A549 (cell line): ENCODE data around the gene EFHD1. TPM values are rescaled to one million over a fixed set of nuclear protein-coding genes. Genes with fewer than 3 reads are reported as not detected.

Source experiments
- ATAC-seq, 2 experiments: fragments of 200-7000 bp in 1 of 2; fragments of >200 bp in 1 of 2; cut with Nextera tagmentation in 1 of 2; cut with Tn5 transposase in 1 of 2; 3 replicates each; pipeline versions ENCODE4 v1.8.0 to v1.9.1; 2018 to 2020; ENCODE audit warnings: mild to moderate bottlenecking in 1 of 2, moderate library complexity in 1 of 2
- CTCF ChIA-PET: fragments of 300-600 bp; sonication (Branson Sonifier 250); formaldehyde crosslinking; extraction: SDS; loops from one replicate; lab custom pipeline; 2021; ENCODE audit warnings: antibody characterized with exemption, inconsistent platforms; lab: Yijun Ruan, JAX
- POLR2A ChIA-PET: fragments of 350-600 bp; formaldehyde crosslinking; extraction: SDS; loops from one replicate; lab custom pipeline; 2021; ENCODE audit warnings: antibody characterized with exemption, inconsistent platforms; lab: Yijun Ruan, JAX
- DNase-seq, 2 experiments: peaks; one replicate each; pipeline versions ENCODE4 v3.0.0 to v3.0.0-alpha.2; 2011 to 2016; ENCODE audit warnings: low read depth in 1 of 2, low spot score in 1 of 2
- FAIRE-seq: peaks from 2 replicates; lab custom pipeline; 2011; peaks lifted over from hg19 to GRCh38; lab: Jason Lieb, UNC
- H3K27ac ChIP-seq, 2 experiments: fragments of >200 bp; sonication (Bioruptor Twin); formaldehyde crosslinking; 3 replicates each; pipeline ENCODE4 v1.5.1; 2016 to 2017
- H3K4me1 ChIP-seq: fragments of >200 bp; sonication (Bioruptor Twin); formaldehyde crosslinking; 3 replicates; pipeline ENCODE4 v1.6.1; 2016
- H3K4me2 ChIP-seq: fragments of >200 bp; sonication (Bioruptor Twin); formaldehyde crosslinking; 3 replicates; pipeline ENCODE4 v1.6.1; 2016
- H3K4me3 ChIP-seq: fragments of >200 bp; sonication (Bioruptor Twin); formaldehyde crosslinking; 3 replicates; pipeline ENCODE4 v1.5.1; 2016
- H3K9me3 ChIP-seq: fragments of >200 bp; sonication (Bioruptor Twin); formaldehyde crosslinking; 3 replicates; pipeline ENCODE4 v1.6.1; 2016
- BCL3 ChIP-seq: fragments of >200 bp; sonication (Bioruptor Twin); formaldehyde crosslinking; IDR thresholded peaks from 3 replicates; pipeline ENCODE4 v1.6.1; 2016
- CBX2 ChIP-seq: fragments of 200-600 bp; sonication (generic); IDR thresholded peaks from 2 replicates; pipeline ENCODE4 v1.6.1; 2016; ENCODE audit warnings: low read depth, mild to moderate bottlenecking, borderline replicate concordance
- CBX8 ChIP-seq: fragments of 200-600 bp; sonication (generic); IDR thresholded peaks from 2 replicates; pipeline ENCODE4 v1.6.1; 2016
- CEBPB ChIP-seq, 2 experiments: fragments of >200 bp in 1 of 2; sonication (Bioruptor Twin) in 1 of 2; formaldehyde crosslinking in 1 of 2; IDR thresholded peaks; 2 replicates each; pipeline ENCODE4 v1.6.1; 2012 to 2016
- CHD2 ChIP-seq: fragments of 150-350 bp; IDR thresholded peaks from 2 replicates; pipeline ENCODE4 v1.6.1; 2014; ENCODE audit warnings: low read length; ENCODE audit not compliant: partially characterized antibody
- CHD4 ChIP-seq: fragments of 200-600 bp; sonication (generic); IDR thresholded peaks from 2 replicates; pipeline ENCODE4 v1.6.1; 2016; ENCODE audit warnings: antibody characterized with exemption, mild to moderate bottlenecking, borderline replicate concordance
- E2F6 ChIP-seq: IDR thresholded peaks from 2 replicates; pipeline ENCODE4 v1.6.1; 2012; ENCODE audit warnings: low read depth, borderline replicate concordance
- ESRRA ChIP-seq: fragments of 150-350 bp; IDR thresholded peaks from 2 replicates; pipeline ENCODE4 v1.6.1; 2014; ENCODE audit warnings: mild to moderate bottlenecking, low read length, borderline replicate concordance
- FOSL2 ChIP-seq, 2 experiments: fragments of 450-650 bp in 1 of 2; fragments of >200 bp in 1 of 2; sonication (Bioruptor Twin) in 1 of 2; formaldehyde crosslinking; IDR thresholded peaks; 2 replicates each; pipeline versions ENCODE4 v1.5.0 to v1.6.1; 2016 to 2020; ENCODE audit warnings: mild to moderate bottlenecking in 1 of 2, moderate library complexity in 1 of 2
- HDAC2 ChIP-seq: fragments of 200-600 bp; sonication (generic); IDR thresholded peaks from 2 replicates; pipeline ENCODE4 v1.6.1; 2016
- HOXA7 ChIP-seq: fragments of 250-450 bp; sonication (Bioruptor Pico); IDR thresholded peaks from 2 replicates; pipeline ENCODE4 v1.5.0; 2020; ENCODE audit warnings: mild to moderate bottlenecking, moderate library complexity
- HOXB13 ChIP-seq: fragments of 250-450 bp; sonication (Bioruptor Pico); IDR thresholded peaks from 2 replicates; pipeline ENCODE4 v1.5.0; 2020; ENCODE audit warnings: low read depth, mild to moderate bottlenecking, moderate library complexity
- HOXB5 ChIP-seq: fragments of 250-450 bp; sonication (Bioruptor Pico); IDR thresholded peaks from 2 replicates; pipeline ENCODE4 v1.5.0; 2020; ENCODE audit warnings: mild to moderate bottlenecking, moderate library complexity
- KDM5A ChIP-seq: fragments of 200-600 bp; sonication (generic); IDR thresholded peaks from 2 replicates; pipeline ENCODE4 v1.6.1; 2016; ENCODE audit warnings: antibody characterized with exemption, mild to moderate bottlenecking
- MAX ChIP-seq: IDR thresholded peaks from 2 replicates; pipeline ENCODE4 v1.6.1; 2012
- MAZ ChIP-seq: fragments of 150-350 bp; IDR thresholded peaks from 2 replicates; pipeline ENCODE4 v1.6.1; 2014; ENCODE audit warnings: antibody characterized with exemption, low read depth, low read length, borderline replicate concordance
- POLR2A ChIP-seq: IDR thresholded peaks from 2 replicates; pipeline ENCODE4 v1.6.1; 2012; ENCODE audit warnings: mild to moderate bottlenecking, low read length
- POLR2AphosphoS2 ChIP-seq: conservative IDR thresholded peaks from 2 replicates; pipeline ENCODE4 v1.6.1; 2012; ENCODE audit warnings: low read length, improper control_type of control experiment, inconsistent platforms
- RARB ChIP-seq: fragments of 250-450 bp; sonication (Bioruptor Pico); IDR thresholded peaks from 2 replicates; pipeline ENCODE4 v1.8.0; 2021; ENCODE audit warnings: mild to moderate bottlenecking, moderate library complexity
- RCOR1 ChIP-seq: fragments of 150-350 bp; IDR thresholded peaks from 2 replicates; pipeline ENCODE4 v1.6.1; 2014; ENCODE audit warnings: antibody characterized with exemption, low read length, low read depth
- REST ChIP-seq: fragments of 200-600 bp; sonication (generic); IDR thresholded peaks from 2 replicates; pipeline ENCODE4 v1.6.1; 2016; ENCODE audit warnings: antibody characterized with exemption, mild to moderate bottlenecking, moderate library complexity
- RFX5 ChIP-seq: fragments of 450-650 bp; IDR thresholded peaks from 2 replicates; pipeline ENCODE4 v1.7.1; 2014; ENCODE audit warnings: antibody characterized with exemption, mild to moderate bottlenecking, moderate library complexity
- RNF2 ChIP-seq: fragments of 200-600 bp; sonication (generic); IDR thresholded peaks from 2 replicates; pipeline ENCODE4 v1.6.1; 2016; ENCODE audit warnings: low read depth, mild to moderate bottlenecking, antibody characterized with exemption, moderate library complexity, borderline replicate concordance
- SMC3 ChIP-seq: fragments of >200 bp; sonication (Bioruptor Twin); formaldehyde crosslinking; IDR thresholded peaks from 3 replicates; pipeline ENCODE4 v1.6.1; 2018; ENCODE audit warnings: inconsistent platforms
- TP53 ChIP-seq: fragments of 250-450 bp; sonication (Bioruptor Pico); IDR thresholded peaks from 2 replicates; pipeline ENCODE4 v1.5.0; 2021; ENCODE audit warnings: mild to moderate bottlenecking, moderate library complexity
- USF2 ChIP-seq: fragments of 450-650 bp; IDR thresholded peaks from 2 replicates; pipeline ENCODE4 v1.6.1; 2014; ENCODE audit warnings: antibody characterized with exemption
- ZFP36 ChIP-seq: fragments of 450-650 bp; IDR thresholded peaks from 2 replicates; pipeline ENCODE4 v1.6.1; 2014; ENCODE audit warnings: borderline replicate concordance; ENCODE audit not compliant: partially characterized antibody
- ZSCAN20 ChIP-seq: fragments of 250-450 bp; sonication (Bioruptor Pico); IDR thresholded peaks from 2 replicates; pipeline ENCODE4 v1.8.0; 2022; ENCODE audit warnings: mild to moderate bottlenecking, moderate library complexity
- WGBS: methylation state at CpG from one replicate; pipeline ENCODE4 v1.1.6; 2017; ENCODE audit errors: missing lambda C conversion rate; 5-methylcytosine and 5-hydroxymethylcytosine counted together
- polyA minus RNA-seq: library from RNA; depleted of rRNA, polyadenylated mRNA; stranded (reverse); fragments of >200 nt; gene quantifications from 2 replicates; pipeline ENCODE4 v1.2.3, GENCODE V29; 2011; rRNA and poly(A)+ RNA removed
- polyA plus RNA-seq, 4 experiments: library from polyadenylated mRNA; depleted of rRNA in 3 of 4; stranded (reverse); fragments of >200 nt; fragmentation: RNase III in 1 of 4; extraction: RNeasy Plus Mini Kit Qiagen cat#74134 plus additional on column Dnase treatment in 1 of 4; gene quantifications; 2 replicates in 3 of 4; 3 replicates in 1 of 4; pipeline ENCODE4 v1.2.3, GENCODE V29; 2011 to 2017

EFHD1 gene
- polyA plus RNA-seq (2011; rRNA removed) (2.3 and 2.6 TPM in 2 replicates), polyA plus RNA-seq (2017; fragmentation: RNase III; extraction: RNeasy Plus Mini Kit Qiagen cat#74134 plus additional on column Dnase treatment) (1.3 to 1.5 TPM (median 1.4 TPM) in 3 replicates), polyA minus RNA-seq (1.2 and 2.1 TPM in 2 replicates)
- polyA plus RNA-seq (2012; cell fraction: cytosol; rRNA removed) = 1.6 TPM in 2 replicates
- polyA plus RNA-seq (2012; cell fraction: nucleus; rRNA removed) = 0.73 and 1.7 TPM in 2 replicates

GRCh38 chr2:232633413-232634205 lies at the start of gene EFHD1:
Gene EFHD1 (plus strand): TSS chr2:232633604. CDS start chr2:232633705, 101 bp downstream.
- peak; percentile 53 to 73 for DNase-seq
- WGBS = 7% methylated on average over 3 of the region's 90 CpGs
- H3K4me1 ChIP-seq = peaks cover 11% of the 10 kb centered on the region; the same call in 2 of the 3 replicates
- TF ChIP-seq RFX5 = no peak
- TF ChIP-seq MAZ = no peak
- peak; percentile 20 for TF ChIP-seq POLR2A
- peak; percentile 99 for TF ChIP-seq E2F6
- no peak for TF ChIP-seq RCOR1
- TF ChIP-seq CHD4 = no peak
- TF ChIP-seq RARB = no peak
- TF ChIP-seq ZFP36 = no peak
- no peak for TF ChIP-seq HOXA7
- TF ChIP-seq HOXB13 (CRISPR knock-in tag) = no peak
- TF ChIP-seq CBX8 = no peak
- no peak for TF ChIP-seq ZSCAN20 (CRISPR knock-in tag)
- TF ChIP-seq BCL3 = no peak
- no peak for TF ChIP-seq USF2
- no peak for TF ChIP-seq FOSL2 (IDR thresholded peaks at IDR 0.05)
- no peak for TF ChIP-seq FOSL2 (CRISPR knock-in tag; IDR thresholded peaks at IDR 0.05)
- no peak for TF ChIP-seq POLR2AphosphoS2
- peak; percentile 97 for TF ChIP-seq MAX
- no peak for TF ChIP-seq TP53
- no peak for TF ChIP-seq ESRRA
- no peak for TF ChIP-seq CEBPB (IDR thresholded peaks at IDR 0.05)
- no peak for TF ChIP-seq HDAC2
- no peak for TF ChIP-seq SMC3
- no peak for TF ChIP-seq KDM5A
- 0 out of 2 replicates have a peak, but pooled peaks have one; percentile 14 for TF ChIP-seq RNF2
- TF ChIP-seq CHD2 = no peak
- TF ChIP-seq HOXB5 (CRISPR knock-in tag) = no peak
- TF ChIP-seq CBX2 = no peak
- no peak for TF ChIP-seq REST
- H3K9me3 ChIP-seq = no peaks in the 10 kb centered on the region
- FAIRE-seq = no peak
- ChIA-PET CTCF (interaction anchor here (0.7 to 3.9 kb wide), 10 partner anchors 8 to 80 kb away, joined by 3 to 14 read pairs (median 4); no protein-coding TSS in a partner anchor), POLR2A (interaction anchor here (1.6 kb wide), 1 partner anchor 63 kb away, joined by 6 read pairs; the partner anchor contains the start of gene GIGYF2)
- peak; percentile 88 to 97 for ATAC-seq
- H3K4me3 ChIP-seq = peak within 1 kb of the TSS; percentile 61
- peak within 1 kb of the TSS; percentile 53 to 82; a peak in 5 of 6 replicates for H3K27ac ChIP-seq
- H3K4me2 ChIP-seq = peak within 1 kb of the TSS; percentile 85
